PC-9 (cell line): ENCODE measurements around the gene FBXL14. TPM values are rescaled to one million over a fixed set of nuclear protein-coding genes. Genes with fewer than 3 reads are reported as not detected.
"Not testable (repeated sequence)": the region's sequence is repeated elsewhere in the genome, so short reads cannot be mapped to it uniquely, and the experiment has no call there.

ENCODE experiments used
- BruUV-seq: library from RNA; stranded (reverse); fragments of 400-500 nt; replicated peaks from 2 replicates; lab custom pipeline; 2021; lab: Mats Ljungman, UMichigan
- CTCF ChIA-PET: fragments of 300-600 bp; sonication (Branson Sonifier 250); formaldehyde crosslinking; loops from one replicate; lab custom pipeline; 2022; ENCODE audit warnings: antibody characterized with exemption; lab: Charles Lee
- POLR2A ChIA-PET: fragments of 300-600 bp; sonication (Branson Sonifier 250); formaldehyde crosslinking; loops from one replicate; lab custom pipeline; 2022; ENCODE audit warnings: antibody characterized with exemption; ENCODE audit not compliant: unreplicated experiment; lab: Charles Lee
- DNase-seq, 2 experiments: peaks; one replicate each; pipeline versions ENCODE4 v3.0.0 to v3.0.0-alpha.2; 2015 to 2022; ENCODE audit warnings: mixed read lengths in 1 of 2
- H2AFZ ChIP-seq: fragments of 200-600 bp; sonication (generic); 2 replicates; pipeline ENCODE4 v1.8.1; 2017; ENCODE audit warnings: antibody characterized with exemption
- H3F3A ChIP-seq: fragments of 200-600 bp; sonication (generic); 2 replicates; pipeline ENCODE4 v1.8.1; 2017; ENCODE audit warnings: antibody characterized with exemption, mild to moderate bottlenecking, low read depth; ENCODE audit not compliant: insufficient read depth
- H3K27ac ChIP-seq: fragments of 200-600 bp; sonication (generic); 2 replicates; pipeline ENCODE4 v1.6.1; 2016; ENCODE audit warnings: mixed run types
- H3K27me3 ChIP-seq: fragments of 200-600 bp; sonication (generic); 2 replicates; pipeline ENCODE4 v1.6.1; 2016; ENCODE audit warnings: low read depth, mixed run types; ENCODE audit not compliant: insufficient read depth
- H3K36me3 ChIP-seq: fragments of 200-600 bp; sonication (generic); 2 replicates; pipeline ENCODE4 v1.6.1; 2016; ENCODE audit warnings: low read depth, mixed run types
- H3K4me1 ChIP-seq: fragments of 200-600 bp; sonication (generic); replicated peaks from 2 replicates; pipeline ENCODE4 v1.6.1; 2016; ENCODE audit warnings: mixed run types; ENCODE audit not compliant: insufficient read depth
- H3K4me2 ChIP-seq: fragments of 200-600 bp; sonication (generic); 2 replicates; pipeline ENCODE4 v1.6.1; 2017; ENCODE audit warnings: mixed run types
- H3K4me3 ChIP-seq: fragments of 200-600 bp; sonication (generic); 2 replicates; pipeline ENCODE4 v1.6.1; 2016; ENCODE audit warnings: mixed run types
- H3K79me2 ChIP-seq: fragments of 200-600 bp; sonication (generic); 2 replicates; pipeline ENCODE4 v1.6.1; 2017; ENCODE audit warnings: low read depth, mixed run types
- H3K9me2 ChIP-seq: fragments of 200-600 bp; sonication (generic); 2 replicates; pipeline ENCODE4 v1.8.1; 2017; ENCODE audit warnings: mild to moderate bottlenecking; ENCODE audit not compliant: insufficient read depth
- H3K9me3 ChIP-seq: fragments of 200-600 bp; sonication (generic); 2 replicates; pipeline ENCODE4 v1.8.1; 2016; ENCODE audit warnings: low read depth; ENCODE audit not compliant: insufficient read depth
- H4K20me1 ChIP-seq: fragments of 200-600 bp; sonication (generic); 2 replicates; pipeline ENCODE4 v1.8.1; 2017; ENCODE audit not compliant: insufficient read depth
- EZH2 ChIP-seq: fragments of 200-600 bp; sonication (generic); IDR thresholded peaks from 2 replicates; pipeline ENCODE4 v1.8.0; 2017; ENCODE audit warnings: antibody characterized with exemption, low read depth
- intact Hi-C: fragments of 100-400 bp; cut with micrococcal nuclease; formaldehyde crosslinking; loops from one replicate; pipeline ENCODE4 v1.10.0; 2022; ENCODE audit not compliant: unreplicated experiment
- total RNA-seq: library from RNA; stranded (reverse); gene quantifications from 2 replicates; pipeline ENCODE4 v1.2.3, GENCODE V29; 2021
- TF ChIP-seq, protein P1 (sequence below): fragments of 200-600 bp; sonication (generic); conservative IDR thresholded peaks from 2 replicates; pipeline ENCODE4 v1.6.1; 2017; ENCODE audit warnings: mixed run types, antibody characterized with exemption, mild to moderate bottlenecking, moderate library complexity

The FBXL14 gene
- total RNA-seq, 1 experiment from 2014 or later: 21.1 TPM

DNA sequence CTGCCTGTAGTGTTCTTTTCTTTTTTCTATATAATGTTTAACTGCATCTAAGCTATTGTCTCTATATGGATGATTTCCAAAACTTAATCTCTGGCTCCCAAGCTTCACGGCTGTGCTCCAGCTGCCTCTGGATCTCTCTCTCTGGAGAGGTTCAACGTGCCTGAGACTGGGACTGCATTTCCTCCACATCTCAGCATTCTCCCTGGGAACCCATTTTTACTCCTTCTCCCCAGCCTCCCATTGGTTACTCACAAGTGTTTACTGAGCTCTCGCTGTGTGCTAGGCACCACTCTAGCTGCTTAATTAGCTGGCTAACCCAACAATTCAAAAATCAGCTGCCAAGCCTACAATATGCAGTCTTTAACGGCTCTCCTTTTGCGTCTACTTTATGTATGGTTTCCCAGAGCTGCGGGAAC, 34.7 kb downstream of the FBXL14 start:
- TF ChIP-seq, protein P1, sequence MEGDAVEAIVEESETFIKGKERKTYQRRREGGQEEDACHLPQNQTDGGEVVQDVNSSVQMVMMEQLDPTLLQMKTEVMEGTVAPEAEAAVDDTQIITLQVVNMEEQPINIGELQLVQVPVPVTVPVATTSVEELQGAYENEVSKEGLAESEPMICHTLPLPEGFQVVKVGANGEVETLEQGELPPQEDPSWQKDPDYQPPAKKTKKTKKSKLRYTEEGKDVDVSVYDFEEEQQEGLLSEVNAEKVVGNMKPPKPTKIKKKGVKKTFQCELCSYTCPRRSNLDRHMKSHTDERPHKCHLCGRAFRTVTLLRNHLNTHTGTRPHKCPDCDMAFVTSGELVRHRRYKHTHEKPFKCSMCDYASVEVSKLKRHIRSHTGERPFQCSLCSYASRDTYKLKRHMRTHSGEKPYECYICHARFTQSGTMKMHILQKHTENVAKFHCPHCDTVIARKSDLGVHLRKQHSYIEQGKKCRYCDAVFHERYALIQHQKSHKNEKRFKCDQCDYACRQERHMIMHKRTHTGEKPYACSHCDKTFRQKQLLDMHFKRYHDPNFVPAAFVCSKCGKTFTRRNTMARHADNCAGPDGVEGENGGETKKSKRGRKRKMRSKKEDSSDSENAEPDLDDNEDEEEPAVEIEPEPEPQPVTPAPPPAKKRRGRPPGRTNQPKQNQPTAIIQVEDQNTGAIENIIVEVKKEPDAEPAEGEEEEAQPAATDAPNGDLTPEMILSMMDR: no peak
- no peak for TF ChIP-seq EZH2
- ChIA-PET POLR2A (no interaction called here), CTCF (no interaction called here)
- H3K4me2 ChIP-seq: no peak overlapping the region
- H3K4me3 ChIP-seq: no peak overlapping the region
- no peaks in the 10 kb centered on the region for H3K79me2 ChIP-seq
- intact Hi-C loops: no loop called here
- no peaks in the 10 kb centered on the region for H4K20me1 ChIP-seq
- no peak overlapping the region for H2AFZ ChIP-seq
- no peak overlapping the region for H3K27ac ChIP-seq
- no peaks in the 10 kb centered on the region; the same call in 1 of the 2 replicates for H3K9me3 ChIP-seq
- H3K27me3 ChIP-seq: no peaks in the 10 kb centered on the region
- no peak for DNase-seq
- H3K4me1 ChIP-seq: no peaks in the 10 kb centered on the region
- no TSS peak for BruUV-seq
- no peaks in the 10 kb centered on the region for H3F3A ChIP-seq
- H3K36me3 ChIP-seq: no peaks in the 10 kb centered on the region
- H3K9me2 ChIP-seq: no peaks in the 10 kb centered on the region

DNA sequence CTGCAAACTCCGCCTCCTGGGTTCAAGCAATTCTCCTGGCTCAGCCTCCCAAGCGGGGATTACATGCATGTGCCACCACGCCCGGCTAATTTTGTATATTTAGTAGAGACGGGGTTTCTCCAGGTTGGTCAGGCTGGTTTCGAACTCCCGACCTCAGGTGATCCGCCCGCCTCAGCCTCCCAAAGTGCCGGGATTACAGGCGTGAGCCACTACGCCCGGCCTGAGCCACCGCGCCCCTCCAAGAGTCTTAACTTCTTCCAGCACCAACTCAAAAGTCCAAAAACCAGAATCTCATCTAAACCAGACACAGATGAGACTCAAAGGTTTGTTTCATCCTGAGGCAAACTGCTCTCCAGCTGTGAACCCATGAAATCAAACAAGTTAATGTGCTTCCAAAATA, 36.3 kb downstream of the FBXL14 start:
- H3K4me2 ChIP-seq, H4K20me1 ChIP-seq, H3K27ac ChIP-seq, H3K4me3 ChIP-seq, CTCF ChIA-PET, H3K79me2 ChIP-seq, H3F3A ChIP-seq, H2AFZ ChIP-seq, H3K36me3 ChIP-seq, H3K9me3 ChIP-seq, POLR2A ChIA-PET, H3K9me2 ChIP-seq, BruUV-seq, H3K4me1 ChIP-seq, H3K27me3 ChIP-seq, intact Hi-C loops: not testable (repeated sequence)
- peak in 1 of 2 experiments; percentile 15 for DNase-seq

DNA sequence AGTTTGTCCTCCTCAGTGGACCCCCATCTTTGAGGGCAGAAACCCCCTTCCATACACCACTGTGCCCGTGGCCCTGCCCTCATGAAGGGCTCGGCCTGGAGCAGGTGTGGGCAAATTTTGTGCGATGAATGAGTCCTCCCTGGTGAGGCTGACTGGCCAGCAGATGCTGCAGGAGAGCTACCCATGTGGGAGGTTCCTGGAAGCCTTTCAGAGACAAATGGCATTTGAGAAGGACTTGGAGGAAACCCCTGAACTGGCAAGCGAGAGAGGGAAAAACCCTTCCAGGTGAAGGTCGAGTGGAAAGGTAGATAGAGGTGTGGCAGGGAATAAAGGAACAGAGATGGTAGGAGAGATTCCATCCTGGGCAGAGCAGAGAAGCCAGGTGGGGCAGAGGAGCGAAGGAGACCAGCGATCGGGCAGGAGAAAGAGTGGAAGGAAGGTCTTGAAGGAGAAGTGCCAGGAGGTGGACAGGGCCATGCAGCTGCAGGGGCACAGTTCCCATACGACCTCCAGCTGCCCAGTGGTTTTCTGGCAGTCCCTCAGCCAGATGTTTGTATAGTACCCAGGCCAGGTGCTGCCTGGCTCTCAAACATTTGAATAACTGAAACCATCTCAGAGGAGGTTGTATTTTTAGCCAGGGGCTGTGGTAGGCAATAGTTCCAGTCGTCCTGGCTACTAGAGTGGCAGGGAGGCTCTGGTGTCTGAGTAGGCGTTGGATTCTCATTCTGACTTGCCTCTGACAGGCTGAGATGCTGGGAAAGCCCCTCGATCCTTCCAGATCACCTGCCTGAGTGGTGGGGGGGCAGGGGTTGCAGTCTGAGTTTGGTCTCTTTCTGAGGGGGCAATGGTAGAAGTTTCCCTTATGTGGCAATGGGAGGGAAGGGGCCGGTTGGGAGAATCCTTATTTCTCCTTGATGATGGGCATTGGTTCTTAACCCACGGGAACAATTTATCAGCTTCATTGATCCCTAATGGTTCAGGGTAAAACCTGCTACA, 40.1 kb downstream of the FBXL14 start:
- peak in 1 of 2 experiments; percentile 16 for DNase-seq
- no peak overlapping the region for H3K4me2 ChIP-seq
- no peak overlapping the region for H2AFZ ChIP-seq
- no peaks in the 10 kb centered on the region for H3K4me1 ChIP-seq
- intact Hi-C loops: no loop called here
- H3K79me2 ChIP-seq: no peaks in the 10 kb centered on the region
- ChIA-PET POLR2A (no interaction called here), CTCF (interaction anchor here (0.6 kb wide), 1 partner anchor 242 kb away, joined by 3 read pairs; no protein-coding TSS in a partner anchor)
- peaks cover 3% of the 10 kb centered on the region for H3K9me3 ChIP-seq
- H3K36me3 ChIP-seq: no peaks in the 10 kb centered on the region
- H3K9me2 ChIP-seq: no peaks in the 10 kb centered on the region
- BruUV-seq: no TSS peak
- no peaks in the 10 kb centered on the region for H3F3A ChIP-seq
- no peaks in the 10 kb centered on the region for H4K20me1 ChIP-seq
- TF ChIP-seq, protein P1: no peak
- TF ChIP-seq EZH2: no peak
- H3K4me3 ChIP-seq: no peak overlapping the region
- H3K27me3 ChIP-seq: no peaks in the 10 kb centered on the region
- no peak overlapping the region for H3K27ac ChIP-seq
